IMR-90 (cell line): ENCODE data around the gene ZKSCAN4. TPM values are rescaled to one million over a fixed set of nuclear protein-coding genes. Genes with fewer than 3 reads are reported as not detected.

Experiments
- ATAC-seq: fragments of 200-7000 bp; cut with Tn5 transposase; 2 replicates; pipeline ENCODE4 v1.9.1; 2020; ENCODE audit warnings: low read depth, mild to moderate bottlenecking, moderate library complexity
- BruUV-seq: library from RNA; stranded (reverse); fragments of 400-500 nt; replicated peaks from 2 replicates; lab custom pipeline; 2021; lab: Mats Ljungman, UMichigan
- CTCF ChIA-PET: fragments of 300-600 bp; formaldehyde crosslinking; extraction: SDS; loops from one replicate; lab custom pipeline; 2021; ENCODE audit warnings: antibody characterized with exemption; lab: Yijun Ruan, JAX
- POLR2A ChIA-PET: fragments of 300-600 bp; sonication (Branson Sonifier 250); formaldehyde crosslinking; loops from one replicate; lab custom pipeline; 2022; ENCODE audit warnings: antibody characterized with exemption; ENCODE audit not compliant: unreplicated experiment; lab: Charles Lee
- DNase-seq: peaks from one replicate; pipeline ENCODE4 v3.0.0; 2013
- H2AFZ ChIP-seq: replicated peaks from 2 replicates; pipeline ENCODE3; 2013; ENCODE audit warnings: low read length, mild to moderate bottlenecking; ENCODE audit not compliant: poor library complexity
- H2AK5ac ChIP-seq: 2 replicates; pipeline ENCODE4 v1.6.1; 2013; ENCODE audit warnings: low read depth, low read length, inconsistent platforms
- H2AK9ac ChIP-seq: replicated peaks from 2 replicates; pipeline ENCODE3; 2013; ENCODE audit warnings: mild to moderate bottlenecking, low read depth, low read length, moderate library complexity; ENCODE audit not compliant: poor library complexity
- H2BK120ac ChIP-seq: 2 replicates; pipeline ENCODE4 v1.6.1; 2013; ENCODE audit warnings: low read depth, low read length, inconsistent platforms
- H2BK15ac ChIP-seq: 3 replicates; pipeline ENCODE4 v1.6.1; 2013; ENCODE audit warnings: low read depth, low read length, inconsistent platforms
- H2BK20ac ChIP-seq: 2 replicates; pipeline ENCODE4 v1.6.1; 2013; ENCODE audit warnings: low read depth, mild to moderate bottlenecking, inconsistent platforms, low read length, moderate library complexity
- H2BK5ac ChIP-seq: 2 replicates; pipeline ENCODE4 v1.6.1; 2013; ENCODE audit warnings: mild to moderate bottlenecking, low read depth, low read length, inconsistent platforms; ENCODE audit not compliant: poor library complexity, severe bottlenecking
- H3K14ac ChIP-seq: replicated peaks from 2 replicates; pipeline ENCODE4 v1.6.1; 2013; ENCODE audit warnings: low read depth, low read length, inconsistent platforms
- H3K18ac ChIP-seq: 2 replicates; pipeline ENCODE4 v1.6.1; 2013; ENCODE audit warnings: low read depth, low read length, control low read depth
- H3K23ac ChIP-seq: 2 replicates; pipeline ENCODE4 v1.6.1; 2013; ENCODE audit warnings: low read depth, low read length, inconsistent platforms
- H3K27ac ChIP-seq: 2 replicates; pipeline ENCODE4 v1.5.1; 2013; ENCODE audit warnings: mild to moderate bottlenecking, control low read depth, low read length; ENCODE audit not compliant: insufficient read depth
- H3K27me3 ChIP-seq: 2 replicates; pipeline ENCODE4 v1.6.1; 2013; ENCODE audit warnings: low read length; ENCODE audit not compliant: control insufficient read depth, insufficient read depth
- H3K36me3 ChIP-seq: 2 replicates; pipeline ENCODE4 v1.6.1; 2013; ENCODE audit warnings: low read length, mixed read lengths; ENCODE audit not compliant: control insufficient read depth, insufficient read depth
- H3K4ac ChIP-seq: 2 replicates; pipeline ENCODE4 v1.6.1; 2013; ENCODE audit warnings: low read depth, low read length, inconsistent platforms
- H3K4me1 ChIP-seq: 2 replicates; pipeline ENCODE4 v1.6.1; 2013; ENCODE audit warnings: low read length, mixed read lengths; ENCODE audit not compliant: control insufficient read depth, insufficient read depth
- H3K4me2 ChIP-seq: 2 replicates; pipeline ENCODE4 v1.6.1; 2013; ENCODE audit warnings: low read depth, mild to moderate bottlenecking, control low read depth, low read length, moderate library complexity
- H3K4me3 ChIP-seq: 2 replicates; pipeline ENCODE4 v1.5.1; 2013; ENCODE audit warnings: low read depth, mild to moderate bottlenecking, control low read depth, low read length, moderate library complexity; ENCODE audit not compliant: insufficient read depth
- H3K56ac ChIP-seq: 2 replicates; pipeline ENCODE4 v1.6.1; 2013; ENCODE audit warnings: low read length, inconsistent platforms; ENCODE audit not compliant: insufficient read depth; ENCODE audit errors: extremely low read depth
- H3K79me1 ChIP-seq, 2 experiments: 2 replicates each; pipeline ENCODE4 v1.6.1; 2013; ENCODE audit warnings: low read length in 2 of 2, inconsistent platforms in 1 of 2, low read depth in 1 of 2
- H3K9ac ChIP-seq: 2 replicates; pipeline ENCODE4 v1.6.1; 2013; ENCODE audit warnings: low read depth, low read length, control low read depth
- H3K9me1 ChIP-seq: 2 replicates; pipeline ENCODE4 v1.6.1; 2013; ENCODE audit warnings: low read length, inconsistent platforms; ENCODE audit not compliant: insufficient read depth
- H3K9me3 ChIP-seq: 2 replicates; pipeline ENCODE4 v1.6.1; 2013; ENCODE audit warnings: low read length; ENCODE audit not compliant: control insufficient read depth, insufficient read depth
- H4K20me1 ChIP-seq: 2 replicates; pipeline ENCODE4 v1.6.1; 2013; ENCODE audit warnings: low read length, inconsistent platforms; ENCODE audit not compliant: insufficient read depth
- H4K5ac ChIP-seq: 2 replicates; pipeline ENCODE4 v1.6.1; 2013; ENCODE audit warnings: mild to moderate bottlenecking, low read depth, low read length, control low read depth
- H4K8ac ChIP-seq, 2 experiments: 2 replicates each; pipeline ENCODE4 v1.6.1; 2013; ENCODE audit warnings: low read depth in 2 of 2, low read length in 2 of 2, control low read depth in 1 of 2, inconsistent platforms in 1 of 2
- H4K91ac ChIP-seq: 2 replicates; pipeline ENCODE4 v1.6.1; 2013; ENCODE audit warnings: low read depth, low read length, inconsistent platforms; ENCODE audit not compliant: insufficient read depth
- BHLHE40 ChIP-seq: fragments of 150-350 bp; IDR thresholded peaks from 2 replicates; pipeline ENCODE4 v1.6.1; 2016; ENCODE audit warnings: mild to moderate bottlenecking, low read depth, low read length
- CHD1 ChIP-seq: IDR thresholded peaks from 2 replicates; pipeline ENCODE4 v1.6.1; 2012; ENCODE audit warnings: low read depth, low read length, improper control_type of control experiment
- FOS ChIP-seq: fragments of 150-350 bp; IDR thresholded peaks from 2 replicates; pipeline ENCODE4 v1.6.1; 2016; ENCODE audit warnings: low read depth, low read length
- MAFK ChIP-seq: IDR thresholded peaks from 2 replicates; pipeline ENCODE4 v1.6.1; 2012; ENCODE audit warnings: low read depth, low read length, improper control_type of control experiment
- NFE2L2 ChIP-seq: fragments of 150-350 bp; IDR thresholded peaks from 2 replicates; pipeline ENCODE4 v1.6.1; 2016; ENCODE audit warnings: low read depth, mild to moderate bottlenecking, low read length
- POLR2A ChIP-seq: IDR thresholded peaks from 2 replicates; pipeline ENCODE4 v1.6.1; 2012; ENCODE audit warnings: mild to moderate bottlenecking, low read depth, low read length
- RCOR1 ChIP-seq: IDR thresholded peaks from 2 replicates; pipeline ENCODE4 v1.6.1; 2012; ENCODE audit warnings: mild to moderate bottlenecking, low read length, improper control_type of control experiment; ENCODE audit not compliant: insufficient replicate concordance
- dilution Hi-C: fragments of 300-500 bp; cut with HindIII; formaldehyde crosslinking; loops from one replicate; pipeline ENCODE4 v1.14.3; 2018; ENCODE audit warnings: low sequenced_read_pairs; ENCODE audit not compliant: unreplicated experiment
- in situ Hi-C: fragments of 300-500 bp; cut with MboI; formaldehyde crosslinking; loops from 3 replicates; pipeline ENCODE4 v1.14.3; 2019; ENCODE audit warnings: low sequenced_read_pairs, inconsistent platforms, mixed read lengths
- intact Hi-C: fragments of 100-400 bp; cut with micrococcal nuclease; formaldehyde crosslinking; loops from 2 replicates; pipeline ENCODE4 v1.10.0; 2022
- polyA plus RNA-seq, 3 experiments: library from polyadenylated mRNA; depleted of rRNA; stranded (reverse); fragments of >200 nt; gene quantifications; 2 replicates each; pipeline ENCODE4 v1.2.3, GENCODE V29; 2012; ENCODE audit warnings: low replicate concordance in 1 of 3
- total RNA-seq: library from RNA; depleted of rRNA; stranded (reverse); fragments of >200 nt; gene quantifications from 2 replicates; pipeline ENCODE4 v1.2.3, GENCODE V29; 2012

ZKSCAN4 gene
- total and polyA plus RNA-seq, 2 of the 4 experiments (the other 2 are of a cell fraction) = 2.4 to 5.7 TPM

- H3K4me3 ChIP-seq = no peak overlapping the region
- no peaks in the 10 kb centered on the region for H3K27me3 ChIP-seq
- ATAC-seq = peak; percentile 45
- H3K14ac ChIP-seq = 0 out of 2 replicates have a peak overlapping the region, but pooled peaks have one; percentile 60
- POLR2A ChIA-PET = interaction anchor here (0.6 kb wide), 1 partner anchor 45 kb away, joined by 3 read pairs; no protein-coding TSS in a partner anchor
- H3K27ac ChIP-seq = peak overlapping the region; percentile 42
- peak overlapping the region; percentile 89 for H2BK5ac ChIP-seq
- H3K4ac ChIP-seq = peak overlapping the region; percentile 60; the same call in 1 of the 2 replicates
- DNase-seq = peak; percentile 92
- BruUV-seq = no TSS peak
- H2BK15ac ChIP-seq = no peak overlapping the region
- peaks cover 10 to 32% of the 10 kb centered on the region in 2 experiments for H3K79me1 ChIP-seq
- H4K91ac ChIP-seq = no peak overlapping the region
- H2BK20ac ChIP-seq = peak overlapping the region; percentile 46; the same call in 1 of the 2 replicates
- peak overlapping the region; percentile 65; the same call in 1 of the 2 replicates for H2BK120ac ChIP-seq
- dilution Hi-C loops (no loop called here), in situ Hi-C loops (no loop called here), intact Hi-C loops (loop anchor here (5.0 kb wide), 2 partner anchors 68 to 132 kb away; partner anchors contain the start of gene ZSCAN31)
- H3K4me2 ChIP-seq = no peak overlapping the region; the same call in 1 of the 2 replicates
- H3K9me1 ChIP-seq = peaks cover 3% of the 10 kb centered on the region
- H4K8ac ChIP-seq = peak overlapping the region in 1 of 2 experiments; percentile 43; a peak in 1 of 4 replicates
- H3K36me3 ChIP-seq = peaks cover 14% of the 10 kb centered on the region
- H3K23ac ChIP-seq = peak overlapping the region; percentile 91; the same call in 1 of the 2 replicates
- H3K56ac ChIP-seq = 0 out of 2 replicates have a peak overlapping the region, but pooled peaks have one; percentile 4
- H3K4me1 ChIP-seq = no peaks in the 10 kb centered on the region
- H2AFZ ChIP-seq = no peak overlapping the region
- no peak overlapping the region for H3K9ac ChIP-seq
- TF ChIP-seq CHD1 (no peak), POLR2A (no peak), MAFK (peak; percentile 88), NFE2L2 (peak; percentile 90), FOS (peak; percentile 82), BHLHE40 (0 out of 2 replicates have a peak, but pooled peaks have one; percentile 24), RCOR1 (peak; percentile 47)
- 0 out of 2 replicates have a peak overlapping the region, but pooled peaks have one; percentile 36 for H4K5ac ChIP-seq
- CTCF ChIA-PET = interaction anchor here (0.6 kb wide), 1 partner anchor 87 kb away, joined by 3 read pairs; no protein-coding TSS in a partner anchor
- 0 out of 2 replicates have a peak overlapping the region, but pooled peaks have one; percentile 36 for H2AK5ac ChIP-seq
- H2AK9ac ChIP-seq = peak overlapping the region; percentile 71
- no peaks in the 10 kb centered on the region for H4K20me1 ChIP-seq
- no peak overlapping the region for H3K18ac ChIP-seq
- H3K9me3 ChIP-seq = no peaks in the 10 kb centered on the region
Observed at GRCh38 chr6:28269492-28269891, 17.4 kb upstream of the ZKSCAN4 start.
